HFFc6 (cell line): Measurements from ENCODE around the gene HDAC10. TPM values are rescaled to one million over a fixed set of nuclear protein-coding genes. Genes with fewer than 3 reads are reported as not detected.

Source experiments
- DNase-seq: peaks from one replicate; pipeline ENCODE4 v3.0.0-alpha.2; 2018
- H3K27ac Mint-ChIP-seq: 2 replicates; pipeline ENCODE4 v1.8.0; 2020; ENCODE audit warnings: mild to moderate bottlenecking, mixed read lengths
- H3K27me3 Mint-ChIP-seq: 2 replicates; pipeline ENCODE4 v1.8.0; 2021; ENCODE audit warnings: mild to moderate bottlenecking, moderate library complexity, mixed read lengths; ENCODE audit not compliant: insufficient read depth
- H3K36me3 Mint-ChIP-seq: 2 replicates; pipeline ENCODE4 v1.8.0; 2021; ENCODE audit warnings: low read depth, mixed read lengths
- H3K4me1 Mint-ChIP-seq: 2 replicates; pipeline ENCODE4 v1.8.0; 2020; ENCODE audit warnings: low read depth, mixed read lengths
- H3K4me3 Mint-ChIP-seq: 2 replicates; pipeline ENCODE4 v1.8.0; 2020; ENCODE audit warnings: mild to moderate bottlenecking, moderate library complexity, mixed read lengths
- H3K9me3 Mint-ChIP-seq: 2 replicates; pipeline ENCODE4 v1.8.0; 2020; ENCODE audit warnings: mild to moderate bottlenecking, mixed read lengths
- CTCF ChIP-seq: fragments of 200-600 bp; sonication (generic); IDR thresholded peaks from 2 replicates; pipeline ENCODE4 v1.5.0; 2021; ENCODE audit warnings: antibody characterized with exemption, mild to moderate bottlenecking
- total RNA-seq, 6 experiments: library from RNA; stranded (reverse); fragmentation: NEBNext Ultra II Directional; extraction: Animal tissue kit (Norgen Biotek cat#: 25700); gene quantifications; 2 replicates in 1 of 6; 3 replicates in 5 of 6; pipeline ENCODE4 v1.2.3, GENCODE V29; 2021

Gene HDAC10
- total RNA-seq, 6 experiments from 2014 or later, result 24.2 to 30.9 (median 28.9) TPM

- Mint-ChIP-seq H3K27ac (0 out of 2 replicates have a peak overlapping the region, but pooled peaks have one; percentile 1), H3K4me3 (peak overlapping the region; percentile 18; the same call in 1 of the 2 replicates), H3K4me1 (no peaks in the 10 kb centered on the region), H3K36me3 (peaks cover 35% of the 10 kb centered on the region), H3K27me3 (peaks cover 8% of the 10 kb centered on the region), H3K9me3 (no peaks in the 10 kb centered on the region)
- DNase-seq, result peak; percentile 53
- peak; percentile 90 for TF ChIP-seq CTCF
Observed at GRCh38 chr22:50209893-50210292, 41.2 kb downstream of the HDAC10 start.

GRCh38 chr22:50208939-50209892, 41.8 kb downstream of the HDAC10 start:
- DNase-seq, result no peak
- H3K36me3 Mint-ChIP-seq, result peaks cover 32% of the 10 kb centered on the region
- H3K4me1 Mint-ChIP-seq, result no peaks in the 10 kb centered on the region
- no peak overlapping the region for H3K27ac Mint-ChIP-seq
- no peak for TF ChIP-seq CTCF
- H3K27me3 Mint-ChIP-seq, result peaks cover 8% of the 10 kb centered on the region
- no peak overlapping the region for H3K4me3 Mint-ChIP-seq
- H3K9me3 Mint-ChIP-seq, result no peaks in the 10 kb centered on the region

GRCh38 chr22:50208430-50208938, 42.6 kb downstream of the HDAC10 start:
- TF ChIP-seq CTCF, result no peak
- DNase-seq, result no peak
- Mint-ChIP-seq H3K4me3 (no peak overlapping the region), H3K9me3 (no peaks in the 10 kb centered on the region), H3K4me1 (no peaks in the 10 kb centered on the region), H3K36me3 (peaks cover 32% of the 10 kb centered on the region), H3K27me3 (peaks cover 8% of the 10 kb centered on the region), H3K27ac (no peak overlapping the region)

- H3K36me3 Mint-ChIP-seq, result peaks cover 30% of the 10 kb centered on the region
- TF ChIP-seq CTCF, result no peak
Observed at GRCh38 chr22:50207383-50208140, 43.5 kb downstream of the HDAC10 start.

GRCh38 chr22:50206599-50206998, 44.5 kb downstream of the HDAC10 start:
- H3K4me3 Mint-ChIP-seq, result no peak overlapping the region
- peaks cover 10% of the 10 kb centered on the region for H3K4me1 Mint-ChIP-seq
- peaks cover 30% of the 10 kb centered on the region for H3K36me3 Mint-ChIP-seq
- no peak overlapping the region for H3K27ac Mint-ChIP-seq
- H3K9me3 Mint-ChIP-seq, result no peaks in the 10 kb centered on the region
- H3K27me3 Mint-ChIP-seq, result peaks cover 8% of the 10 kb centered on the region
- TF ChIP-seq CTCF, result peak; percentile 75
- DNase-seq, result no peak

More at GRCh38 chr22:50207383-50208140, 43.5 kb downstream of the HDAC10 start:
- H3K9me3 Mint-ChIP-seq, result no peaks in the 10 kb centered on the region
- peaks cover 3% of the 10 kb centered on the region for H3K4me1 Mint-ChIP-seq
- H3K4me3 Mint-ChIP-seq, result no peak overlapping the region
- no peak for DNase-seq
- peaks cover 8% of the 10 kb centered on the region for H3K27me3 Mint-ChIP-seq
- no peak overlapping the region for H3K27ac Mint-ChIP-seq
